WTC11 (cell line): ENCODE data around the gene ANO3. TPM values are rescaled to one million over a fixed set of nuclear protein-coding genes. Genes with fewer than 3 reads are reported as not detected.

Experiments
- ATAC-seq: fragments of 200-7000 bp; cut with Tn5 transposase; 2 replicates; pipeline ENCODE4 v1.10.0; 2021; ENCODE audit warnings: mild to moderate bottlenecking, moderate library complexity
- CTCF ChIA-PET: fragments of 300-600 bp; sonication (Branson Sonifier 250); formaldehyde crosslinking; loops from one replicate; lab custom pipeline; 2021; ENCODE audit warnings: antibody characterized with exemption; lab: Charles Lee
- POLR2A ChIA-PET: fragments of 350-600 bp; sonication (Branson Sonifier 250); formaldehyde crosslinking; loops from one replicate; lab custom pipeline; 2021; ENCODE audit warnings: antibody characterized with exemption; lab: Charles Lee
- DNase-seq: peaks from one replicate; pipeline ENCODE4 v3.0.0; 2021; ENCODE audit warnings: low spot score
- H3K27ac Mint-ChIP-seq: 2 replicates; pipeline ENCODE4 v1.8.0; 2021; ENCODE audit warnings: mixed read lengths
- H3K27me3 Mint-ChIP-seq: 2 replicates; pipeline ENCODE4 v1.8.0; 2021; ENCODE audit warnings: low read depth, mild to moderate bottlenecking, moderate library complexity, mixed read lengths
- H3K36me3 Mint-ChIP-seq: 2 replicates; pipeline ENCODE4 v1.8.0; 2021; ENCODE audit warnings: mixed read lengths
- H3K4me1 Mint-ChIP-seq: 2 replicates; pipeline ENCODE4 v1.8.0; 2022; ENCODE audit warnings: mixed read lengths
- H3K4me3 Mint-ChIP-seq: 2 replicates; pipeline ENCODE4 v1.8.0; 2021; ENCODE audit warnings: mild to moderate bottlenecking, moderate library complexity, mixed read lengths
- H3K9me3 Mint-ChIP-seq: 2 replicates; pipeline ENCODE4 v1.8.0; 2021; ENCODE audit warnings: mixed read lengths
- CBFB ChIP-seq: sonication (generic); formaldehyde crosslinking; IDR thresholded peaks from 2 replicates; pipeline ENCODE4 v1.8.1; 2022; ENCODE audit warnings: mild to moderate bottlenecking, low read depth, missing genetic modification reagents
- CREB1 ChIP-seq: sonication (generic); formaldehyde crosslinking; IDR thresholded peaks from 2 replicates; pipeline ENCODE4 v1.8.0; 2023; ENCODE audit warnings: mild to moderate bottlenecking, missing genetic modification reagents
- ESRRA ChIP-seq: sonication (generic); formaldehyde crosslinking; IDR thresholded peaks from 2 replicates; pipeline ENCODE4 v1.8.1; 2022; ENCODE audit warnings: mild to moderate bottlenecking, missing genetic modification reagents, borderline replicate concordance
- NR2C2 ChIP-seq: sonication (generic); formaldehyde crosslinking; IDR thresholded peaks from 2 replicates; pipeline ENCODE4 v1.8.0; 2022; ENCODE audit warnings: mild to moderate bottlenecking, missing genetic modification reagents
- TEAD1 ChIP-seq: sonication (generic); formaldehyde crosslinking; IDR thresholded peaks from 2 replicates; pipeline ENCODE4 v1.8.0; 2022; ENCODE audit warnings: mild to moderate bottlenecking, missing genetic modification reagents
- ZNF138 ChIP-seq: sonication (generic); formaldehyde crosslinking; conservative IDR thresholded peaks from 2 replicates; pipeline ENCODE4 v1.8.1; 2022; ENCODE audit warnings: mild to moderate bottlenecking, moderate library complexity, missing genetic modification reagents
- ZNF219 ChIP-seq: sonication (generic); formaldehyde crosslinking; IDR thresholded peaks from 2 replicates; pipeline ENCODE4 v1.8.0; 2023; ENCODE audit warnings: missing genetic modification reagents, mild to moderate bottlenecking, borderline replicate concordance
- ZNF317 ChIP-seq: sonication (generic); formaldehyde crosslinking; IDR thresholded peaks from 2 replicates; pipeline ENCODE4 v1.8.1; 2023; ENCODE audit warnings: low read depth, mild to moderate bottlenecking, moderate library complexity, missing genetic modification reagents, borderline replicate concordance
- ZNF671 ChIP-seq: fragments of 250-450 bp; sonication (Bioruptor Pico); IDR thresholded peaks from 2 replicates; pipeline ENCODE4 v1.8.0; 2021; ENCODE audit warnings: mild to moderate bottlenecking
- total RNA-seq: library from RNA; stranded (reverse); gene quantifications from 3 replicates; pipeline ENCODE4 v1.2.3, GENCODE V29; 2021
- TF ChIP-seq, protein P1 (sequence below): sonication (generic); formaldehyde crosslinking; IDR thresholded peaks from 2 replicates; pipeline ENCODE4 v1.8.1; 2022; ENCODE audit warnings: missing genetic modification reagents, borderline replicate concordance
- TF ChIP-seq, protein P2 (sequence below): fragments of 250-450 bp; sonication (Bioruptor Pico); IDR thresholded peaks from 2 replicates; pipeline ENCODE4 v1.9.0; 2021; ENCODE audit warnings: moderate library complexity, mild to moderate bottlenecking, inconsistent platforms, borderline replicate concordance
- TF ChIP-seq, protein P3 (sequence below): sonication (generic); formaldehyde crosslinking; IDR thresholded peaks from 2 replicates; pipeline ENCODE4 v1.8.1; 2023; ENCODE audit warnings: mild to moderate bottlenecking, missing genetic modification reagents, moderate library complexity
- TF ChIP-seq, protein P4 (sequence below): sonication (generic); formaldehyde crosslinking; IDR thresholded peaks from 2 replicates; pipeline ENCODE4 v1.8.0; 2022; ENCODE audit warnings: mild to moderate bottlenecking, missing genetic modification reagents
- TF ChIP-seq, protein P5 (sequence below): sonication (generic); formaldehyde crosslinking; IDR thresholded peaks from 2 replicates; pipeline ENCODE4 v1.8.0; 2022; ENCODE audit warnings: mild to moderate bottlenecking, missing genetic modification reagents
- TF ChIP-seq, protein P6 (sequence below): sonication (generic); formaldehyde crosslinking; IDR thresholded peaks from 2 replicates; pipeline ENCODE4 v1.8.1; 2023; ENCODE audit warnings: mild to moderate bottlenecking, missing genetic modification reagents, borderline replicate concordance
- TF ChIP-seq, protein P7 (sequence below): sonication (generic); formaldehyde crosslinking; IDR thresholded peaks from 2 replicates; pipeline ENCODE4 v1.8.0; 2023; ENCODE audit warnings: missing genetic modification reagents, mild to moderate bottlenecking, borderline replicate concordance
- TF ChIP-seq, protein P8 (sequence below): sonication (generic); formaldehyde crosslinking; IDR thresholded peaks from 2 replicates; pipeline ENCODE4 v1.8.1; 2022; ENCODE audit warnings: mild to moderate bottlenecking, missing genetic modification reagents, moderate library complexity, borderline replicate concordance

ANO3 gene
- total RNA-seq, 1 experiment from 2014 or later = 0.11 TPM

DNA sequence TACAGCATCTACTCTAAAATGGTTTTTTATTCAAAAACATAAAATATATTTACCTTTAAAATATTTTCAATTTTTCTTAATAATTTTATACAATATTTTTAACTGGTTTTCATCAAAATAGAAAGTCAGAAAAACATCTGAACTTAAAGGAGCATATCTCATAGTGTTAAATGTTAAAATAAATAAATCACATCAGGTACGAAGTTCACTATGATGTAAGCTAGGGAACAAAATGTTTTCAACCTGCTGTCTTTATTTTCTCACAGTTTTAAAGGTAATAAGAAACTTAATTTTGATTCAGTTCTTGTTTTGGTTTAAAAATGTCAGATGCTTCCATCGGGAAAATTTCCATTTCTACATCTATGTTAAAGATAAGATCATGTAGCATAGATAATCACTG, 142.5 kb downstream of the ANO3 start:
- ATAC-seq = no peak
- H3K27ac Mint-ChIP-seq = no peak overlapping the region
- no peaks in the 10 kb centered on the region for H3K27me3 Mint-ChIP-seq
- no peaks in the 10 kb centered on the region for H3K4me1 Mint-ChIP-seq
- no peaks in the 10 kb centered on the region for H3K9me3 Mint-ChIP-seq
- H3K4me3 Mint-ChIP-seq = no peak overlapping the region
- POLR2A ChIA-PET = no interaction called here
- no peaks in the 10 kb centered on the region for H3K36me3 Mint-ChIP-seq
- DNase-seq = no peak
- TF ChIP-seq, protein P1, sequence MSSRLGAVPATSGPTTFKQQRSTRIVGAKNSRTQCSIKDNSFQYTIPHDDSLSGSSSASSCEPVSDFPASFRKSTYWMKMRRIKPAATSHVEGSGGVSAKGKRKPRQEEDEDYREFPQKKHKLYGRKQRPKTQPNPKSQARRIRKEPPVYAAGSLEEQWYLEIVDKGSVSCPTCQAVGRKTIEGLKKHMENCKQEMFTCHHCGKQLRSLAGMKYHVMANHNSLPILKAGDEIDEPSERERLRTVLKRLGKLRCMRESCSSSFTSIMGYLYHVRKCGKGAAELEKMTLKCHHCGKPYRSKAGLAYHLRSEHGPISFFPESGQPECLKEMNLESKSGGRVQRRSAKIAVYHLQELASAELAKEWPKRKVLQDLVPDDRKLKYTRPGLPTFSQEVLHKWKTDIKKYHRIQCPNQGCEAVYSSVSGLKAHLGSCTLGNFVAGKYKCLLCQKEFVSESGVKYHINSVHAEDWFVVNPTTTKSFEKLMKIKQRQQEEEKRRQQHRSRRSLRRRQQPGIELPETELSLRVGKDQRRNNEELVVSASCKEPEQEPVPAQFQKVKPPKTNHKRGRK (CRISPR knock-in tag) = no peak
- TF ChIP-seq ZNF317 = no peak
- TF ChIP-seq, protein P2, sequence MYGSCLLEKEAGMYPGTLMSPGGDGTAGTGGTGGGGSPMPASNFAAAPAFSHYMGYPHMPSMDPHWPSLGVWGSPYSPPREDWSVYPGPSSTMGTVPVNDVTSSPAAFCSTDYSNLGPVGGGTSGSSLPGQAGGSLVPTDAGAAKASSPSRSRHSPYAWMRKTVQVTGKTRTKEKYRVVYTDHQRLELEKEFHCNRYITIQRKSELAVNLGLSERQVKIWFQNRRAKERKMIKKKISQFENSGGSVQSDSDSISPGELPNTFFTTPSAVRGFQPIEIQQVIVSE (CRISPR knock-in tag) = no peak
- no peak for TF ChIP-seq ESRRA (CRISPR knock-in tag)
- TF ChIP-seq, protein P3, sequence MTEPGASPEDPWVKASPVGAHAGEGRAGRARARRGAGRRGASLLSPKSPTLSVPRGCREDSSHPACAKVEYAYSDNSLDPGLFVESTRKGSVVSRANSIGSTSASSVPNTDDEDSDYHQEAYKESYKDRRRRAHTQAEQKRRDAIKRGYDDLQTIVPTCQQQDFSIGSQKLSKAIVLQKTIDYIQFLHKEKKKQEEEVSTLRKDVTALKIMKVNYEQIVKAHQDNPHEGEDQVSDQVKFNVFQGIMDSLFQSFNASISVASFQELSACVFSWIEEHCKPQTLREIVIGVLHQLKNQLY = no peak
- no peak for TF ChIP-seq ZNF671 (CRISPR knock-in tag)
- no peak for TF ChIP-seq ZNF219 (CRISPR knock-in tag)
- TF ChIP-seq CBFB (CRISPR knock-in tag) = no peak
- no peak for TF ChIP-seq NR2C2 (CRISPR knock-in tag)
- TF ChIP-seq ZNF138 (CRISPR knock-in tag) = no peak
- no peak for TF ChIP-seq CREB1 (CRISPR knock-in tag)
- TF ChIP-seq, protein P4, sequence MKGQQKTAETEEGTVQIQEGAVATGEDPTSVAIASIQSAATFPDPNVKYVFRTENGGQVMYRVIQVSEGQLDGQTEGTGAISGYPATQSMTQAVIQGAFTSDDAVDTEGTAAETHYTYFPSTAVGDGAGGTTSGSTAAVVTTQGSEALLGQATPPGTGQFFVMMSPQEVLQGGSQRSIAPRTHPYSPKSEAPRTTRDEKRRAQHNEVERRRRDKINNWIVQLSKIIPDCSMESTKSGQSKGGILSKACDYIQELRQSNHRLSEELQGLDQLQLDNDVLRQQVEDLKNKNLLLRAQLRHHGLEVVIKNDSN (CRISPR knock-in tag) = no peak
- TF ChIP-seq TEAD1 = no peak
- TF ChIP-seq, protein P5, sequence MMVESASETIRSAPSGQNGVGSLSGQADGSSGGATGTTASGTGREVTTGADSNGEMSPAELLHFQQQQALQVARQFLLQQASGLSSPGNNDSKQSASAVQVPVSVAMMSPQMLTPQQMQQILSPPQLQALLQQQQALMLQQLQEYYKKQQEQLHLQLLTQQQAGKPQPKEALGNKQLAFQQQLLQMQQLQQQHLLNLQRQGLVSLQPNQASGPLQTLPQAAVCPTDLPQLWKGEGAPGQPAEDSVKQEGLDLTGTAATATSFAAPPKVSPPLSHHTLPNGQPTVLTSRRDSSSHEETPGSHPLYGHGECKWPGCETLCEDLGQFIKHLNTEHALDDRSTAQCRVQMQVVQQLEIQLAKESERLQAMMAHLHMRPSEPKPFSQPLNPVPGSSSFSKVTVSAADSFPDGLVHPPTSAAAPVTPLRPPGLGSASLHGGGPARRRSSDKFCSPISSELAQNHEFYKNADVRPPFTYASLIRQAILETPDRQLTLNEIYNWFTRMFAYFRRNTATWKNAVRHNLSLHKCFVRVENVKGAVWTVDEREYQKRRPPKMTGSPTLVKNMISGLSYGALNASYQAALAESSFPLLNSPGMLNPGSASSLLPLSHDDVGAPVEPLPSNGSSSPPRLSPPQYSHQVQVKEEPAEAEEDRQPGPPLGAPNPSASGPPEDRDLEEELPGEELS (CRISPR knock-in tag) = no peak
- TF ChIP-seq, protein P6, sequence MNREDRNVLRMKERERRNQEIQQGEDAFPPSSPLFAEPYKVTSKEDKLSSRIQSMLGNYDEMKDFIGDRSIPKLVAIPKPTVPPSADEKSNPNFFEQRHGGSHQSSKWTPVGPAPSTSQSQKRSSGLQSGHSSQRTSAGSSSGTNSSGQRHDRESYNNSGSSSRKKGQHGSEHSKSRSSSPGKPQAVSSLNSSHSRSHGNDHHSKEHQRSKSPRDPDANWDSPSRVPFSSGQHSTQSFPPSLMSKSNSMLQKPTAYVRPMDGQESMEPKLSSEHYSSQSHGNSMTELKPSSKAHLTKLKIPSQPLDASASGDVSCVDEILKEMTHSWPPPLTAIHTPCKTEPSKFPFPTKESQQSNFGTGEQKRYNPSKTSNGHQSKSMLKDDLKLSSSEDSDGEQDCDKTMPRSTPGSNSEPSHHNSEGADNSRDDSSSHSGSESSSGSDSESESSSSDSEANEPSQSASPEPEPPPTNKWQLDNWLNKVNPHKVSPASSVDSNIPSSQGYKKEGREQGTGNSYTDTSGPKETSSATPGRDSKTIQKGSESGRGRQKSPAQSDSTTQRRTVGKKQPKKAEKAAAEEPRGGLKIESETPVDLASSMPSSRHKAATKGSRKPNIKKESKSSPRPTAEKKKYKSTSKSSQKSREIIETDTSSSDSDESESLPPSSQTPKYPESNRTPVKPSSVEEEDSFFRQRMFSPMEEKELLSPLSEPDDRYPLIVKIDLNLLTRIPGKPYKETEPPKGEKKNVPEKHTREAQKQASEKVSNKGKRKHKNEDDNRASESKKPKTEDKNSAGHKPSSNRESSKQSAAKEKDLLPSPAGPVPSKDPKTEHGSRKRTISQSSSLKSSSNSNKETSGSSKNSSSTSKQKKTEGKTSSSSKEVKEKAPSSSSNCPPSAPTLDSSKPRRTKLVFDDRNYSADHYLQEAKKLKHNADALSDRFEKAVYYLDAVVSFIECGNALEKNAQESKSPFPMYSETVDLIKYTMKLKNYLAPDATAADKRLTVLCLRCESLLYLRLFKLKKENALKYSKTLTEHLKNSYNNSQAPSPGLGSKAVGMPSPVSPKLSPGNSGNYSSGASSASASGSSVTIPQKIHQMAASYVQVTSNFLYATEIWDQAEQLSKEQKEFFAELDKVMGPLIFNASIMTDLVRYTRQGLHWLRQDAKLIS (CRISPR knock-in tag) = no peak
- TF ChIP-seq, protein P7, sequence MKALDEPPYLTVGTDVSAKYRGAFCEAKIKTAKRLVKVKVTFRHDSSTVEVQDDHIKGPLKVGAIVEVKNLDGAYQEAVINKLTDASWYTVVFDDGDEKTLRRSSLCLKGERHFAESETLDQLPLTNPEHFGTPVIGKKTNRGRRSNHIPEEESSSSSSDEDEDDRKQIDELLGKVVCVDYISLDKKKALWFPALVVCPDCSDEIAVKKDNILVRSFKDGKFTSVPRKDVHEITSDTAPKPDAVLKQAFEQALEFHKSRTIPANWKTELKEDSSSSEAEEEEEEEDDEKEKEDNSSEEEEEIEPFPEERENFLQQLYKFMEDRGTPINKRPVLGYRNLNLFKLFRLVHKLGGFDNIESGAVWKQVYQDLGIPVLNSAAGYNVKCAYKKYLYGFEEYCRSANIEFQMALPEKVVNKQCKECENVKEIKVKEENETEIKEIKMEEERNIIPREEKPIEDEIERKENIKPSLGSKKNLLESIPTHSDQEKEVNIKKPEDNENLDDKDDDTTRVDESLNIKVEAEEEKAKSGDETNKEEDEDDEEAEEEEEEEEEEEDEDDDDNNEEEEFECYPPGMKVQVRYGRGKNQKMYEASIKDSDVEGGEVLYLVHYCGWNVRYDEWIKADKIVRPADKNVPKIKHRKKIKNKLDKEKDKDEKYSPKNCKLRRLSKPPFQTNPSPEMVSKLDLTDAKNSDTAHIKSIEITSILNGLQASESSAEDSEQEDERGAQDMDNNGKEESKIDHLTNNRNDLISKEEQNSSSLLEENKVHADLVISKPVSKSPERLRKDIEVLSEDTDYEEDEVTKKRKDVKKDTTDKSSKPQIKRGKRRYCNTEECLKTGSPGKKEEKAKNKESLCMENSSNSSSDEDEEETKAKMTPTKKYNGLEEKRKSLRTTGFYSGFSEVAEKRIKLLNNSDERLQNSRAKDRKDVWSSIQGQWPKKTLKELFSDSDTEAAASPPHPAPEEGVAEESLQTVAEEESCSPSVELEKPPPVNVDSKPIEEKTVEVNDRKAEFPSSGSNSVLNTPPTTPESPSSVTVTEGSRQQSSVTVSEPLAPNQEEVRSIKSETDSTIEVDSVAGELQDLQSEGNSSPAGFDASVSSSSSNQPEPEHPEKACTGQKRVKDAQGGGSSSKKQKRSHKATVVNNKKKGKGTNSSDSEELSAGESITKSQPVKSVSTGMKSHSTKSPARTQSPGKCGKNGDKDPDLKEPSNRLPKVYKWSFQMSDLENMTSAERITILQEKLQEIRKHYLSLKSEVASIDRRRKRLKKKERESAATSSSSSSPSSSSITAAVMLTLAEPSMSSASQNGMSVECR = no peak
- TF ChIP-seq, protein P8, sequence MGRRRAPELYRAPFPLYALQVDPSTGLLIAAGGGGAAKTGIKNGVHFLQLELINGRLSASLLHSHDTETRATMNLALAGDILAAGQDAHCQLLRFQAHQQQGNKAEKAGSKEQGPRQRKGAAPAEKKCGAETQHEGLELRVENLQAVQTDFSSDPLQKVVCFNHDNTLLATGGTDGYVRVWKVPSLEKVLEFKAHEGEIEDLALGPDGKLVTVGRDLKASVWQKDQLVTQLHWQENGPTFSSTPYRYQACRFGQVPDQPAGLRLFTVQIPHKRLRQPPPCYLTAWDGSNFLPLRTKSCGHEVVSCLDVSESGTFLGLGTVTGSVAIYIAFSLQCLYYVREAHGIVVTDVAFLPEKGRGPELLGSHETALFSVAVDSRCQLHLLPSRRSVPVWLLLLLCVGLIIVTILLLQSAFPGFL (CRISPR knock-in tag) = no peak
- TF ChIP-seq, all 79 proteins: peak for 0
- CTCF ChIA-PET = no interaction called here
